T1000 (cell line): ENCODE results near the gene BCAP29.
A peak's percentile ranks its signal among the peaks of the same experiment; 100 is the strongest.
"Not testable (repeated sequence)": the region's sequence is repeated elsewhere in the genome, so short reads cannot be mapped to it uniquely, and the experiment has no call there.

ENCODE experiments used
- DNase-seq: peaks from one replicate; lab custom pipeline; 2025; ENCODE audit warnings: mixed read lengths; lab: John Stamatoyannopoulos, UW

Gene BCAP29, protein sequence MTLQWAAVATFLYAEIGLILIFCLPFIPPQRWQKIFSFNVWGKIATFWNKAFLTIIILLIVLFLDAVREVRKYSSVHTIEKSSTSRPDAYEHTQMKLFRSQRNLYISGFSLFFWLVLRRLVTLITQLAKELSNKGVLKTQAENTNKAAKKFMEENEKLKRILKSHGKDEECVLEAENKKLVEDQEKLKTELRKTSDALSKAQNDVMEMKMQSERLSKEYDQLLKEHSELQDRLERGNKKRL

GRCh38 chr7:107579885-107580715, at the start of gene BCAP29:
TSS of gene BCAP29 (plus strand) at chr7:107580246. CDS start at chr7:107580773, 527 bp downstream.
- peak; percentile 52 for DNase-seq

DNA sequence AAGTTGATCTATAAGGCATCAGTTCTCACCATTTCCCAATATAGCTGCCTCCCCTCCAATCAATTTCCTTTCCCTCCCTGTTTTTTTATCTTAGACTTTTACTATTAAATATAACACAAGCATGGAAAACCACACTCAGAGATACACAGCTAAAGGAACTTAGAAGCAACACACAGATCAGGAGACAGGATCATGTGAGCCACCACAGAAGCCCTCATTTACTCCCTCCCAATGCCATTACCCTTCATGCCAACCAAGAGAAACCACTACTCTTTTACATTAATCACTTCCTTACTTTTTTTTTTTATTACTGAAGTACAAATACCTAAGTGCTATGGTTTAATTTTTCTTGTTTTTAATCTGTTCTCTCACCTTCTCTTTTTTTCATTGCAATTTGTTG, 49.3 kb upstream of the BCAP29 start:
- DNase-seq, result no peak

DNA sequence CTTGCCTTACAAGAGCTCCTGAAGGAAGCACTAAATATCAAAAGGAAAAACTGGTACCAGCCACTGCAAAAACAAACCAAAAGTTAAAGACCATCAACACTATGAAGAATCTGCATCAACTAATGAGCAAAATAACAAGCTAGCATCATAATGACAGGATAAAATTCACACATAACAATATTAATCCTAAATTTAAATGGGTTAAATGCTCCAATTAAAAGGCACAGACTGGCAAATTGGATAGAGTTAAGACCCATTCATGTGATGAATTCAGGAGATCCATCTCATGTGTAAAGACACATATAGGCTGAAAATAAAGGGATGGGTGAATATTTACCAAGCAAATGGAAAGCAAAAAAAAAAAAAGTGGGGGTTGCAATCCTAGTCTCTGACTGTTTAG, 45.9 kb upstream of the BCAP29 start:
- no peak for DNase-seq

DNA sequence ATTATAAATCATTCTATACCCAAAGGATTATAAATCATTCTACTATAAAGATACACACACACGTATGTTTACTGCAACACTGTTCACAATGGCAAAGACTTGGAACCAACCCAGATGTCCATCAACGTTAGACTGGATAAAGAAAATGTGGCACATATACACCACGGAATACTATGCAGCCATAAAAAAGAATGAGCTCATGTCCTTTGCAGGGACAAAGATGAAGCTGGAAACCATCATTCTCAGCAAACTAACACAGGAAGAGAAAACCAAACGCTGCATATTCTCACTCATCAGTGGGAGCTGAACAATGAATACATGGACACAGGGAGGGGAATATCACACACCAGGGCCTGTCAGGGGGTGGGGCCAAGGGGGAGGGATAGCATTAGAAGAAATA, 42.8 kb upstream of the BCAP29 start:
- DNase-seq, result not testable (repeated sequence)

GRCh38 chr7:107538001-107538400, 42.0 kb upstream of the BCAP29 start:
- DNase-seq, result no peak

DNA sequence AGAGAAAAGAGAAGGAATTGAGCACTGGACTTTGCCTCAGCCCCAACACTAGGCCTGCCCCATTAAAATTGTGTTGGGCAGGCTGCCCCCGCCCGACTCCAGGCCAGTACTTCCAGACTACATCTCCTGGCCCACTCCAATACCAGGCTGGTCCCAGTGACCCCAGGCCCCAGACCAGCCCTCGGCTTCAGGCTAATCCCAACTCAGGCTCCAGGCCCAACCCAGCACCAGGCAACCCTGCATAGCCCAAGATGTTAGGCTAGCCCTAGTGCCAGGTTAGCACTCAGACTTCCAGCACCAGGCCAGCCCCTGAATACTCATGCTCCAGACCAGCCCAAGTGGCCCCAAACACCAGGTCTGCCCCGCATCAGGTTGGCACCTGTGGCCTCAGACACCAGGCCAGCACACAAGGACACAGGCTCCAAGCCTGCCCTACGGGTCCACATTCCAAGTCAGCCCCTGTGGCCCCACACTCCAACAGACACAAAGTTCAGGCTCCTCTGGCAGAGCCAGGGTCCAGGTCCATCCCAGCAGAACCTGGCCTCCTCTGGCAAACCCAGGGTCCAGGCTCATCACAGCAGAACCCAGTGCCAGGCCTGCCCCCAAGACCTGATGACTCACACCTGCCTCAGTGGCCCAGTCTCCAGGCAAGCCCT, 36.6 kb upstream of the BCAP29 start:
- no peak for DNase-seq

DNA sequence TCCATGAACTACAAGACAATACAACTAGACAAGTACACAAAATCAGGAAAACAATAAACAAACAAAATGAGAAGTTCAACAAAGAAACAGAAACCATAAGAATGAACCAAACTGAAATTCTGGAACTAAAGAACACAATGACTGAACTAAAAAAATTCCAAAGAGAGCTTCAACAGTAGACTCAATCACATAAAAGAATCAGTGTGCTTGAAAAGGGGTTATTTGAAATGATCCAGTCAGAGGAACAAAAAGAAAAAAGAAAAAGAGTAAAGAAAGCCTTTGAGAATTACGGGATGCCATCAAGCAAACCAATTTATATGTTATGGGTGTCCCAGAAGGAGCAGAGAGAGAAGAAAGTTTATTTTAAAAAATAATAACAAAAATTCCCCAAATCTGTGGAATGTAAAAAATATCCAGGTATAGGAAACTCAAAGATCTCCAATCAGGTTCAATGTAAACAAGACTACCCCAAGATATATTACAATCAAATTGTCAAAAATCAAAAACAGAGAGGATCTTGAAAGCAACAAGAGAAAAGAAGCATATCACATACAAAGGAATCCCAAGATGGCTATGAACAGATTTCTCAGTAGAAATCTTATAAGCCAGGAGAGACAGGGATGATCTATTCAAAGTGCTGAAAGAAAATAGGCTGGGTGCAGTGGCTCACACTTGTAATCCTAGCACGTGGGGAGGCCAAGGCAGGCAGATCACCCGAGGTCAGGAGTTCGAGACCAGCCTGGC, 35.0 kb upstream of the BCAP29 start:
- no peak for DNase-seq

GRCh38 chr7:107551936-107552335, 28.1 kb upstream of the BCAP29 start:
- DNase-seq, result no peak

DNA sequence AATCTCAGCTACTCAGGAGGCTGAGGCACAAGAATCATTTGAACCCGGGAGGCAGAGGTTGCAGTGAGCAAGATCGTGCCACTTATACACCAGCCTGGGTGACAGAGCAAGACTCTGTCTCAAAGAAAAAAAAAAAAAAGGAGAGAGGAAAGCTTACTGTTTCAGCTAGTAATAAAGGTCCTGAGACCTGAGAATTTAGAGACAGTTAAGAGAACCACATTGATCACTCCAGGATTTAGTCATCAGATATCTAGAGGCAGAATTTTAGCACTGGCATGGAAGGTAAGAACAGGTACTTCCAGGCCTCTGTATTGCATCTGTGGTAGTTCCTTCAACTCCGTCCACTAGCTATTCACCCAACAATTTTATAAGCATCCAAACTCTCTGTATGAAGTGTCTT, 24.2 kb upstream of the BCAP29 start:
- no peak for DNase-seq

- no peak for DNase-seq
Observed at GRCh38 chr7:107559864-107560263, 20.2 kb upstream of the BCAP29 start.

- DNase-seq, result no peak
Observed at GRCh38 chr7:107560898-107561516, 19.0 kb upstream of the BCAP29 start.

DNA sequence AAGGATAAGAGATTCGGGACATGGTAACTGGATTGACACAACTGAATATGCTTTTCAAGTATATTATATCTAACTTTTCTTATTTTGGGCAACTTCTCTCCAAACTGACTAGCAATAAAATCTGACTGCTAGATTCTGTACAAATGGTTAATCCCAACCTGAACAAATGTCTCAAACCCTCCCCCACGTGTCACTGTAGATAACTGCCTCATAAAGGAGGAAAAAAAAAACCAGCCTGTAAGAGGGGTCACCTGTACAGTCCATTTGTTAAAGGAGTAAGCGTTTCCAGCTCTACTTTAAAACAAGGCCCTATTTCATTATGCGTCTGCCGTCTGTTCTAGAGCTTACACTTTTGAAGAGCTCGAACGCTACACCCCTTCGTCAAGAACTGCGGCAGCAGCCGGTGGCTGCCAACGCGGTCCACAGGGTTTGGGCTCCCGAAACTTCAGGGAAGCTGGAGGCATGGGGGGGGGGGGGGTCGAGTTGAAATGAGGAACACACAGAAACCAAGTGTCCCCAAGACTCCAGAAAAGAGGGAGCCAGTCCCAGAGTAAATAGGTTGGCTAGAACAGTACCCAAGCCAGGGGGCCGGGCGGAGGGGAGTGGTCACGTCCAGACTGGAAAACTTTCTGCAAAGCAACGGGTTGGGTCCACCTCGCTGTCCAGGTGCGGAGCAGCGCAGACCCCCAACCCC, 16.8 kb upstream of the BCAP29 start:
- DNase-seq, result no peak

DNA sequence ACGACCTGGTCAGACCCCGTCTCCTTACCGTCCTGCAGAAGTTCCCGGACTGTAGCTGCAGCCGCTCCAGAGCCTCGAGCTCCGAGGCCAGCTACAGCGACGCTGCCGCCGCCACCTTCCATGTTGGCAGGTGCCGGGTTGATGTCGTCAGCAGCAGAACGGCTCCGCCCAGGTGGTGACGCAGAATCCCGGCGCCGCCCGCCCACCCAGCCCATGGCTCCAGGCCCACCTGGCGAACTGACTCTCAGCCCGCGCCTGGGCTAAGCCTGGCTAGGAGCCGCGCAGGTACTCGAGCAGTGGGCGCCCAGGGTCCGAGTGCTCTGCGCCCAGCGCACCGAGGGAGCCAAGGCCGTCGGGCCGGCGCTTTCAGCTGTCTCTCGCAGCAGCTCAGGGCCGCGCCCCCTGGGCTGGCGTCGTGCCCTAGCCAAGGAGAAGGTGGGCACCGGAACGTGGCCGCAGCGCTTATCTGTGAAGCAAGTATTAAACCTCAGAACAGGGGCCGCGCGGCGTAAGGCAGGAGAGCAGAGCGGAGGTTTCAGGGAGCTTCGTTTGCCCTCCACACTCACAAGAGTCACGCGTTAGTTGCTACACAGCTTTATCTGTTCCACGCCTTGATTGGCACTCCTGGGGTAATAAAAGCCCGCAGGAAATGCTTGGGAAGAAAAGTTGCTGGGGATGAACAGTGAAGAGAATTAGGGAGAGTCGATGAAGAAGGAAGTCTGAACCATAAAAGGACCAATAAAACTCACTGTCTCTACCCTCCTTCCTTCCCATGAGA, 16.1 kb upstream of the BCAP29 start, which contains the start of the genes COG5 and DUS4L:
Gene COG5, minus strand, starts transcription at position 146 of the 778 bp plus-strand sequence. Its CDS starts 24 bp downstream, at position 122.
Gene DUS4L, plus strand, starts transcription at position 197 of the 778 bp plus-strand sequence. CDS start 3,100 bp downstream, outside the sequence.
- DNase-seq, result peak; percentile 46

DNA sequence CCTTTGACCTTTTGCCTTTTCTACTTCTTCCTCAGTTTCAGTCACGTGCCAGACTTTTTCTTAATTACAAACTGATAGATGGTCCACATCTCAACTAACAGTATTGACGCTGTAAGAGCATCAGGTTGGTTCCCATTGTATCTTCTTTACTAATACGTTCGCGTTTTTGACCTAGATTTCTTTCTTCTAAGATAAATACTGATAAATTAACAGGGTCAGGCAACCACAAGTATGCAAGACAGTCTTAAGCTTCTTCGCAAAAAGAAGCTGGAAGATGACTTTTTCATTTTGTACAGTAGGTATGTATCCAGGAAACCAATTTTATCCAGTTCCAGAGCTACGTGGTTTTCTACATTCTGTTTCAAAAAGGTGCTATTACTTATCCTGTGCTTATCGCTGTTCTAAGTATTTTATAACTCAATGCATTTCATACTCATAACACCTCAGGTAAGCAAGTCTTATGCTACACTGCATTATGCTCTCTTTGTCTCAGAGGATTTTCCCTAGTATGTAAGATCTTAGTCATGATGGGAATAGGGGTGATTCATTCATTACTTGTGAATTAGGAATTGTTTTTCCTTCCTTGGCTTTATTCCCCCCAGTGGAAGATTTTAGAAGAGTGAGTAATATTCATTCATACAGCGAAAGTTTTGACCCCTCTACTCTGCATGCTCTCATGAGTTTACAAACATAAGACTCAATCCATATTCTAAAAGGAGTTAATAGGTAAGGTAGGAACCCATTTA, 15.3 kb upstream of the BCAP29 start:
- DNase-seq, result no peak

DNA sequence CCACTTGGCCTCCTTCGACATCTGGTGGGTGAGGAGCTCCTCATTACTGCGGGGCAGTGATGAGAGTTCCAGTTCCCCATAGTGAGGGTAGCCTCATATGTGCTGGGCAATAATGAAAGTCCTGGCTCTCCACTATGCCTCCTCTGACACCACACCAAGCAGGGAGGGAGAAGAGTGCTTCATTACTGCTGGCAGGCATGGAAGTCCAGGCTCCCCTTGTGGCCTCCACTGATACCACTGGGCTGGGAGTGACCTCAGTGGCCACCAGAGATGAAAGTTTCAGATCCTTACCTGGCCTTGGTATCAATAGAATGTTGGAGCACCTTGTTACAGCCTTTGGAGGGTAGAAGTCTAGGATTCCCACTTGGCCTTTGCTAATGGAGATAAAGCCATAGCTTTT, 9.7 kb upstream of the BCAP29 start:
- no peak for DNase-seq

GRCh38 chr7:107573537-107573936, 6.5 kb upstream of the BCAP29 start:
- DNase-seq, result no peak

DNA sequence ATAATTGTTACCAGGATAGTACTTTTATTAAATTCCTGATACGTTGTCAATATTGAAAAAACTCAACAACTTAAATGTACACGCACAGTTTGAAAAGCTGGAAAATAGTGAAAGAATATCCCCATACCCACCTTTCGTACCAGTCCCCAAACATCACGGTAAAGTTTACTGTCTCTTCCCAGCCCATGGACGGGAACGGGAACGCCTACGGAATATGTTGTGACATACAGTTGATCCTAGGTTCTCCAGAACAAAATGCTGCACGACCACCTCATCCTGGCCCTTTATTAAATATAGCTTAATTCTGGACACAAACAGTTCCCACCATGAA, 527 bp upstream of the BCAP29 start:
- DNase-seq, result no peak

GRCh38 chr7:107580716-107581383, 804 bp downstream of the BCAP29 start:
- no peak for DNase-seq
